CD4-positive, alpha-beta T cell treated with Interleukin-17A for 4 hours (primary cell): ENCODE data around the gene RPS8.
"Not testable (repeated sequence)": the region's sequence is repeated elsewhere in the genome, so short reads cannot be mapped to it uniquely, and the experiment has no call there.

ENCODE experiments used
- DNase-seq: peaks from one replicate; pipeline ENCODE4 v3.0.0-alpha.2; 2020; ENCODE audit warnings: mixed read lengths

The RPS8 gene

GRCh38 chr1:44820328-44821239 is 45.2 kb downstream of the RPS8 start:
- DNase-seq, result no peak

GRCh38 chr1:44821240-44821715 is 45.9 kb downstream of the RPS8 start:
- DNase-seq, result no peak

DNA sequence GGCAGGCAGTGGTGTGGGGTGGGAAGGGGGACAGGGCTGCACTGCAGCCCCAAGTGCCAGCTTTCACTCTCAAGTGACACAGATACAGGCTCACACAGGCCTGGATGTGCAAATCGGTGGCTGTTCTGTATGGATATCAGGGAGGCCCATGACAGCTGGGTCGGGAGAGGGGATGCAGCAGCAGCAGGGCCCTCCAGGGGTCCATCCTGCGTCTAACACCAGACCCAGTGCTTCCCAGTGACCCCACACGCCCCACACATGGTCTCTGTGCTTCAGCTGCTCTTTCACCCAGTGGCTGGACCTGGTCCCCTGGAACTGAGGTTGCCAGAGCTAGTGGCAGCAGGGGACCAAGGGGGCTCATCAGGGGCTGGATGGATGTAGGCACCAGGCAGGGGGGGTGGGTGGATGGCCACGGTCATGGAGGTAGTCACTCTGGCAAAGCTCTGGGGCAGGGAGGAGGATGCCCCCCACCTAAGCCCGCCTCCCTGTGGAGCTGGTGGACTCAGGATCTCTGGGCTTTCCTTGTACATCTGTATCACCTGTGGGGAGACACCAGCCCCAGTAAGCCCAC is 46.9 kb downstream of the RPS8 start:
- DNase-seq, result no peak

- DNase-seq, result no peak
Measured at GRCh38 chr1:44822981-44823451, 47.7 kb downstream of the RPS8 start.

DNA sequence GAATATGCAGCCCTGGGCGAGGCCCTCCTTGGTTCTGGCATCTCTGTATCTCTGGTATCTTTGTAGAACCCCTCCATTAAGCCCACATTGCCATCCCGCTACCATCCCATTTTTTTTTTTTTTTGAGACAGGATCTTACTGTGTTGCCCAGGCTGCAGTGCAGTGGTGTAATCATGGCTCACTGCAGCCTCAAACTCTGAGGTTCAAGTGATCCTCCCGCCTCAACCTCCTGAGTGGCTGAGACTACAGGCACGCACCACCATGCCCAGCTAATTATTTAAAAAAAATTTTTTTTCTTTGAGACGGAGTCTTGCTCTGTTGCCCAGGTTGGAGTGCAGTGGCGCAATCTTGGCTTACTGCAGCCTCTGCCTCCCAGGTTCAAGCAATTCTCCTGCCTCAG is 49.1 kb downstream of the RPS8 start:
- not testable (repeated sequence) for DNase-seq

DNA sequence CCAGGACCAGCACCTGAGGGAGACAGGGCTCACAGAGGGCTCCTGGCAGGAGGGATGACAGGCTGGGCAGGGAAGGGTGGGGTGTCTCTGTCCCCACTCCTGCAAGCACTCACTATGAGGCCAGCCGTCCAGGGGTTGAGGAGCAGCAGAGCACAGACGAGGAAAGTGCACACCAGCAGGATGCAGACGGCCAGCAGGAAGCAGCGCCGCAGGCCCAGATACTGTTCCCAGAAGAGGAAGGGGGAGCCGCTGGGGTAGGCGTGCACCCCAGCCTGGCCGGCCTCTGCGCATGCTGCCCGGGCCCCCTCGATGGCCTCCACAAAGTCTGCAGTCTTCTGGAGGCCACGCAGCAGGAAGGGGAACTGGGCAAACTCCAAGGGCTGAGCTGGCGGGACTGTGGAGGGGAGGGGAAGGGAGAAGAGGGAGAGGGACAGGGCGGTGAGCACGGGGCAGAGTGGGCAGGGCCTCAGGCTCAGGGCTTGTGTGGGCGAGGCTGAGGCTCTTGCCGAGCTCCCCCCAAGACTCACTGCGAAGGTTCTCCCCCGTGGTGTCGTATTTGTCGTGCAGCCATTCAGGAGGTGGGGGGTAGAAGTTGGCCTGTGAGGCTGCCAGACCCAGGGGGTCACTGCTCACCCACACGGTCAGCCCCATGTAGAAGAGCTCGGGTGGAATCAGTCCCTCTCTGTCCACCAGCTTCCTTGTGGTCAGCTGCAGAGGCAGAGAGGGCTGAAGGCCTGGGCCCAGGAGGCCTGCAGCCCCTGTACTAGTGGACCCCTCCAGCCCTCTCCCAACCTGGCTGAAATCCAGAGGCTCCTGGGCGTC is 51.2 kb downstream of the RPS8 start:
- no peak for DNase-seq

DNA sequence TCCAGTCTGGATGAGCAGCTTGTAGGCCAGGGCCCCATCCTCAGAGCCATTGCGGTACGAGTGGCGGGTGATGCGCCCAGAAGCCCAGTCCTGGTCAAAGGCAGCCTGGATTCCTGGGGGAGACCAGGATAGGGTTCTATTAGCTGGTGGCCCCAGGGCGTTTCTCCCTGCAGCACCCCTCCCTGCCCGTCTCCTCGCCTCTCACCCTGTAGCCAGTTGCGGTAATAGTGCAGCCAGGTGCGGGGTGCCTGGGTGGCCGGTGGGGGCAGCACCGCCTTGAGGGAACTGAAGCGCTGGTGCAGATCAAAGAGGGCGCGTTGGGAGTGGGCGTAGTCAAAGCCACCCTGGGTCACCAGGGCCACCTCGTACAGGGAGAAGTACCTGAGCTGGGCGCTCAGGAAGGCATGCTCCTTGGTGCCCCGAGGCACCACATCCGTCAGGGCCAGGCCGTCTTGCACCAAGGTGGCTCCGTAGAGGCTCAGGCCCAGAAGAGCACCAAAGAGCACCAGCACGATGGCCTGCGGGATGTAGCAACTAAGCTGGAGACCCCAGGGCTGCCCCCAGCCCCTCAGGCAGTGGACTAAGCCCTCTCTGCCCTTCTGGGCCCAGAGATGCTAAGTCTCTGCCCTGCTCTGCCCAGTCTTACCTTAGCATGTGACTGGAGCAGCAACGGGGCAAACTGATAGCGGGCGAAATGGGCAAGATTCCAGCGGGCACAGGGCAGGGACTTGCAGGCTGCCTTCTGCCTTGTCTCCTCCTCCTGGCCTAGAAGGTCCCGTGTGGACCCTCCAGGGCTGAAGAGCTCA is 52.1 kb downstream of the RPS8 start:
- DNase-seq, result no peak

- DNase-seq, result no peak
Measured at GRCh38 chr1:44828003-44828651, 52.8 kb downstream of the RPS8 start.
